HepG2 (cell line): ENCODE measurements around the gene TMEM107. TPM values are rescaled to one million over a fixed set of nuclear protein-coding genes. Genes with fewer than 3 reads are reported as not detected.
A peak's percentile ranks its signal among the peaks of the same experiment; 100 is the strongest.

Experiments used
- FOSL2 ChIP-seq: sonication (generic); formaldehyde crosslinking; IDR thresholded peaks from 2 replicates; pipeline ENCODE4 v1.4.0; 2020; ENCODE audit warnings: missing genetic modification reagents
- FOXJ3 ChIP-seq: sonication (generic); formaldehyde crosslinking; IDR thresholded peaks from 2 replicates; pipeline ENCODE4 v1.4.0; 2020; ENCODE audit warnings: missing genetic modification reagents, mild to moderate bottlenecking, borderline replicate concordance
- HES4 ChIP-seq: sonication (generic); formaldehyde crosslinking; IDR thresholded peaks from 2 replicates; pipeline ENCODE4 v1.9.0; 2021; ENCODE audit warnings: mild to moderate bottlenecking, missing genetic modification reagents, borderline replicate concordance
- HIVEP1 ChIP-seq: sonication (generic); formaldehyde crosslinking; IDR thresholded peaks from 2 replicates; pipeline ENCODE4 v1.4.0; 2020; ENCODE audit warnings: mild to moderate bottlenecking, missing genetic modification reagents
- MBNL3 ChIP-seq: fragments of 250-450 bp; sonication (Bioruptor Pico); conservative IDR thresholded peaks from 2 replicates; pipeline ENCODE4 v1.8.0; 2022; ENCODE audit warnings: mild to moderate bottlenecking, inconsistent platforms
- MED13 ChIP-seq: sonication (generic); formaldehyde crosslinking; IDR thresholded peaks from 2 replicates; pipeline ENCODE4 v1.5.0; 2020; ENCODE audit warnings: missing genetic modification reagents
- RARA ChIP-seq: IDR thresholded peaks from 2 replicates; pipeline ENCODE4 v1.6.1; 2016; ENCODE audit warnings: missing genetic modification reagents, missing compliant biosample characterization
- SIN3B ChIP-seq: fragments of 150-350 bp; IDR thresholded peaks from 2 replicates; pipeline ENCODE4 v1.6.1; 2014; ENCODE audit warnings: low read length
- ZFY ChIP-seq: sonication (generic); formaldehyde crosslinking; IDR thresholded peaks from 2 replicates; pipeline ENCODE4 v1.4.0; 2020; ENCODE audit warnings: missing genetic modification reagents
- ZNF20 ChIP-seq: sonication (generic); formaldehyde crosslinking; IDR thresholded peaks from 2 replicates; pipeline ENCODE4 v1.4.0; 2020; ENCODE audit warnings: mild to moderate bottlenecking, moderate library complexity, missing genetic modification reagents
- ZNF296 ChIP-seq: sonication (generic); formaldehyde crosslinking; conservative IDR thresholded peaks from 2 replicates; pipeline ENCODE4 v1.5.0; 2020; ENCODE audit warnings: mild to moderate bottlenecking, missing genetic modification reagents
- ZNF3 ChIP-seq: IDR thresholded peaks from 2 replicates; pipeline ENCODE4 v1.7.0; 2017; ENCODE audit warnings: inconsistent platforms
- ZNF44 ChIP-seq: sonication (generic); formaldehyde crosslinking; IDR thresholded peaks from 2 replicates; pipeline ENCODE4 v1.5.1; 2020; ENCODE audit warnings: mild to moderate bottlenecking, missing genetic modification reagents
- ZNF546 ChIP-seq: sonication (generic); formaldehyde crosslinking; conservative IDR thresholded peaks from 2 replicates; pipeline ENCODE4 v1.8.1; 2023; ENCODE audit warnings: mild to moderate bottlenecking, missing genetic modification reagents
- ZNF569 ChIP-seq: sonication (generic); formaldehyde crosslinking; IDR thresholded peaks from 2 replicates; pipeline ENCODE4 v1.5.0; 2020; ENCODE audit warnings: mild to moderate bottlenecking, missing genetic modification reagents, moderate library complexity, borderline replicate concordance
- ZNF737 ChIP-seq: sonication (generic); formaldehyde crosslinking; IDR thresholded peaks from 2 replicates; pipeline ENCODE4 v1.5.0; 2020; ENCODE audit warnings: missing genetic modification reagents, mild to moderate bottlenecking, borderline replicate concordance
- polyA plus RNA-seq, 8 experiments: library from polyadenylated mRNA; depleted of rRNA in 3 of 8; stranded (reverse) in 7 of 8; unstranded in 1 of 8; fragments of >200 nt; fragmentation: Illumina TruSeq in 4 of 8; extraction: Trizol in 4 of 8; gene quantifications; 2 replicates each; pipeline versions ENCODE4 v1.2.1 to v1.2.3, GENCODE V29; 2011 to 2016; ENCODE audit warnings: low read depth in 4 of 8, missing spikeins in 1 of 8, mixed read lengths in 1 of 8; ENCODE audit not compliant: insufficient read depth in 1 of 8
- total RNA-seq, 5 experiments: library from RNA; depleted of rRNA; stranded (reverse); fragments of >200 nt; fragmentation: Illumina TruSeq; extraction: Trizol; gene quantifications; 2 replicates each; pipeline ENCODE4 v1.2.3, GENCODE V29; 2016; ENCODE audit warnings: low read depth in 1 of 5
- TF ChIP-seq, protein P1 (sequence below): sonication (generic); formaldehyde crosslinking; conservative IDR thresholded peaks from 2 replicates; pipeline ENCODE4 v1.4.0; 2020; ENCODE audit warnings: mild to moderate bottlenecking, missing genetic modification reagents, moderate library complexity
- TF ChIP-seq, protein P2 (sequence below): IDR thresholded peaks from 2 replicates; pipeline ENCODE4 v1.6.1; 2012; ENCODE audit warnings: inconsistent platforms
- TF ChIP-seq, protein P3 (sequence below): sonication (generic); formaldehyde crosslinking; conservative IDR thresholded peaks from 2 replicates; pipeline ENCODE4 v1.4.0; 2020; ENCODE audit warnings: missing genetic modification reagents
- TF ChIP-seq, protein P4 (sequence below): sonication (generic); formaldehyde crosslinking; IDR thresholded peaks from 2 replicates; pipeline ENCODE4 v1.5.1; 2020; ENCODE audit warnings: mild to moderate bottlenecking, missing genetic modification reagents, borderline replicate concordance

TMEM107 gene
- total and polyA plus RNA-seq, 2 of the 13 experiments (the other 11 are each of a cell fraction or from before 2014, with no cell fraction given), result 7.2 to 15.3 TPM

DNA sequence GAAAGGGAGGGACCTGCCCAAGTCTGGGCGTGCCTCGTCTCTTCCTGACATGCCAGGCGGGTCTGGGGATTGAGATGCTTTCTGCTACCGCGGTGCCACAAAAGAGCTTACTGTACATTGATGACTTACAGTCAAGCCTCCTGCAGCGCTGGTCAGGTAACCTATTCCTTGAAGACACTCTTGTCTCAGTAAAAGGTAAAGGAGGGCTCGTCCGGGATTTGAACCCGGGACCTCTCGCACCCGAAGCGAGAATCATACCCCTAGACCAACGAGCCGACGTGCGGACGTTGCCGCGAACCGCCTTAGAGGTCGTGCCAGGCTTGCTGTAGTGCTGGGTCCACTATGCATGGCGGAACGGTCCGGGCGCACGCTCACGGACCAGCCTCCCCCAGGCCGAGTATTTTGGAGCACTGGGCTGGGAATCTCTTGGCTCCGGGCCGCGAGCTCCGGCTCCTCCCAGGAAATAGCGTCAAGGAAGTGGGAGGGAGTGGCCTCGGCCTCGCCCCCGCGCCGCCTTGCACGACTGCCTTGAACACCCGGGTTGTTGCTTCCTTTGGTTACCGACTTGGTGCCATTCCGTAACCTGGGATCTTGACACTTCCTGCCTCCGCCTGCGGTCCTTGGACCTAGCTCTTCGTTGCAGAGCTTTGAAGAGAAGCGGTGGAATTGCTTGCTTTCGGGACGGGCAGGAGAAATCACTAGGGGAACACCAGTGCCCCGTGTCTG, 46.6 kb upstream of the TMEM107 start (continued):
- TF ChIP-seq ZNF296, result no peak
- TF ChIP-seq ZNF20 (CRISPR knock-in tag), result no peak
- no peak; the same call in 1 of the 2 replicates for TF ChIP-seq FOSL2
- TF ChIP-seq, protein P1, sequence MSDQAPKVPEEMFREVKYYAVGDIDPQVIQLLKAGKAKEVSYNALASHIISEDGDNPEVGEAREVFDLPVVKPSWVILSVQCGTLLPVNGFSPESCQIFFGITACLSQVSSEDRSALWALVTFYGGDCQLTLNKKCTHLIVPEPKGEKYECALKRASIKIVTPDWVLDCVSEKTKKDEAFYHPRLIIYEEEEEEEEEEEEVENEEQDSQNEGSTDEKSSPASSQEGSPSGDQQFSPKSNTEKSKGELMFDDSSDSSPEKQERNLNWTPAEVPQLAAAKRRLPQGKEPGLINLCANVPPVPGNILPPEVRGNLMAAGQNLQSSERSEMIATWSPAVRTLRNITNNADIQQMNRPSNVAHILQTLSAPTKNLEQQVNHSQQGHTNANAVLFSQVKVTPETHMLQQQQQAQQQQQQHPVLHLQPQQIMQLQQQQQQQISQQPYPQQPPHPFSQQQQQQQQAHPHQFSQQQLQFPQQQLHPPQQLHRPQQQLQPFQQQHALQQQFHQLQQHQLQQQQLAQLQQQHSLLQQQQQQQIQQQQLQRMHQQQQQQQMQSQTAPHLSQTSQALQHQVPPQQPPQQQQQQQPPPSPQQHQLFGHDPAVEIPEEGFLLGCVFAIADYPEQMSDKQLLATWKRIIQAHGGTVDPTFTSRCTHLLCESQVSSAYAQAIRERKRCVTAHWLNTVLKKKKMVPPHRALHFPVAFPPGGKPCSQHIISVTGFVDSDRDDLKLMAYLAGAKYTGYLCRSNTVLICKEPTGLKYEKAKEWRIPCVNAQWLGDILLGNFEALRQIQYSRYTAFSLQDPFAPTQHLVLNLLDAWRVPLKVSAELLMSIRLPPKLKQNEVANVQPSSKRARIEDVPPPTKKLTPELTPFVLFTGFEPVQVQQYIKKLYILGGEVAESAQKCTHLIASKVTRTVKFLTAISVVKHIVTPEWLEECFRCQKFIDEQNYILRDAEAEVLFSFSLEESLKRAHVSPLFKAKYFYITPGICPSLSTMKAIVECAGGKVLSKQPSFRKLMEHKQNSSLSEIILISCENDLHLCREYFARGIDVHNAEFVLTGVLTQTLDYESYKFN (CRISPR knock-in tag), result peak; percentile 41
- no peak for TF ChIP-seq ZNF569 (CRISPR knock-in tag)
- TF ChIP-seq, protein P2, sequence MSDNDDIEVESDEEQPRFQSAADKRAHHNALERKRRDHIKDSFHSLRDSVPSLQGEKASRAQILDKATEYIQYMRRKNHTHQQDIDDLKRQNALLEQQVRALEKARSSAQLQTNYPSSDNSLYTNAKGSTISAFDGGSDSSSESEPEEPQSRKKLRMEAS, result no peak
- no peak; the same call in none of the 2 replicates for TF ChIP-seq ZFY
- TF ChIP-seq ZNF3 (CRISPR knock-in tag), result no peak
- no peak for TF ChIP-seq MED13
- no peak for TF ChIP-seq SIN3B
- TF ChIP-seq RARA (CRISPR knock-in tag), result peak; percentile 46; the same call in 1 of the 2 replicates
- TF ChIP-seq, protein P3, sequence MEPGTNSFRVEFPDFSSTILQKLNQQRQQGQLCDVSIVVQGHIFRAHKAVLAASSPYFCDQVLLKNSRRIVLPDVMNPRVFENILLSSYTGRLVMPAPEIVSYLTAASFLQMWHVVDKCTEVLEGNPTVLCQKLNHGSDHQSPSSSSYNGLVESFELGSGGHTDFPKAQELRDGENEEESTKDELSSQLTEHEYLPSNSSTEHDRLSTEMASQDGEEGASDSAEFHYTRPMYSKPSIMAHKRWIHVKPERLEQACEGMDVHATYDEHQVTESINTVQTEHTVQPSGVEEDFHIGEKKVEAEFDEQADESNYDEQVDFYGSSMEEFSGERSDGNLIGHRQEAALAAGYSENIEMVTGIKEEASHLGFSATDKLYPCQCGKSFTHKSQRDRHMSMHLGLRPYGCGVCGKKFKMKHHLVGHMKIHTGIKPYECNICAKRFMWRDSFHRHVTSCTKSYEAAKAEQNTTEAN (CRISPR knock-in tag), result peak; percentile 72
- TF ChIP-seq, protein P4, sequence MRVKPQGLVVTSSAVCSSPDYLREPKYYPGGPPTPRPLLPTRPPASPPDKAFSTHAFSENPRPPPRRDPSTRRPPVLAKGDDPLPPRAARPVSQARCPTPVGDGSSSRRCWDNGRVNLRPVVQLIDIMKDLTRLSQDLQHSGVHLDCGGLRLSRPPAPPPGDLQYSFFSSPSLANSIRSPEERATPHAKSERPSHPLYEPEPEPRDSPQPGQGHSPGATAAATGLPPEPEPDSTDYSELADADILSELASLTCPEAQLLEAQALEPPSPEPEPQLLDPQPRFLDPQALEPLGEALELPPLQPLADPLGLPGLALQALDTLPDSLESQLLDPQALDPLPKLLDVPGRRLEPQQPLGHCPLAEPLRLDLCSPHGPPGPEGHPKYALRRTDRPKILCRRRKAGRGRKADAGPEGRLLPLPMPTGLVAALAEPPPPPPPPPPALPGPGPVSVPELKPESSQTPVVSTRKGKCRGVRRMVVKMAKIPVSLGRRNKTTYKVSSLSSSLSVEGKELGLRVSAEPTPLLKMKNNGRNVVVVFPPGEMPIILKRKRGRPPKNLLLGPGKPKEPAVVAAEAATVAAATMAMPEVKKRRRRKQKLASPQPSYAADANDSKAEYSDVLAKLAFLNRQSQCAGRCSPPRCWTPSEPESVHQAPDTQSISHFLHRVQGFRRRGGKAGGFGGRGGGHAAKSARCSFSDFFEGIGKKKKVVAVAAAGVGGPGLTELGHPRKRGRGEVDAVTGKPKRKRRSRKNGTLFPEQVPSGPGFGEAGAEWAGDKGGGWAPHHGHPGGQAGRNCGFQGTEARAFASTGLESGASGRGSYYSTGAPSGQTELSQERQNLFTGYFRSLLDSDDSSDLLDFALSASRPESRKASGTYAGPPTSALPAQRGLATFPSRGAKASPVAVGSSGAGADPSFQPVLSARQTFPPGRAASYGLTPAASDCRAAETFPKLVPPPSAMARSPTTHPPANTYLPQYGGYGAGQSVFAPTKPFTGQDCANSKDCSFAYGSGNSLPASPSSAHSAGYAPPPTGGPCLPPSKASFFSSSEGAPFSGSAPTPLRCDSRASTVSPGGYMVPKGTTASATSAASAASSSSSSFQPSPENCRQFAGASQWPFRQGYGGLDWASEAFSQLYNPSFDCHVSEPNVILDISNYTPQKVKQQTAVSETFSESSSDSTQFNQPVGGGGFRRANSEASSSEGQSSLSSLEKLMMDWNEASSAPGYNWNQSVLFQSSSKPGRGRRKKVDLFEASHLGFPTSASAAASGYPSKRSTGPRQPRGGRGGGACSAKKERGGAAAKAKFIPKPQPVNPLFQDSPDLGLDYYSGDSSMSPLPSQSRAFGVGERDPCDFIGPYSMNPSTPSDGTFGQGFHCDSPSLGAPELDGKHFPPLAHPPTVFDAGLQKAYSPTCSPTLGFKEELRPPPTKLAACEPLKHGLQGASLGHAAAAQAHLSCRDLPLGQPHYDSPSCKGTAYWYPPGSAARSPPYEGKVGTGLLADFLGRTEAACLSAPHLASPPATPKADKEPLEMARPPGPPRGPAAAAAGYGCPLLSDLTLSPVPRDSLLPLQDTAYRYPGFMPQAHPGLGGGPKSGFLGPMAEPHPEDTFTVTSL (CRISPR knock-in tag), result no peak
- TF ChIP-seq ZNF546 (CRISPR knock-in tag), result no peak
- TF ChIP-seq ZNF44 (CRISPR knock-in tag), result no peak
- peak; percentile 19; the same call in 1 of the 2 replicates for TF ChIP-seq FOXJ3 (CRISPR knock-in tag)
- TF ChIP-seq HES4, result peak; percentile 89
- no peak for TF ChIP-seq MBNL3 (CRISPR knock-in tag)
- no peak for TF ChIP-seq ZNF737 (CRISPR knock-in tag)
- peak; percentile 47; the same call in 1 of the 2 replicates for TF ChIP-seq HIVEP1 (CRISPR knock-in tag)
